B cell (primary cell): Measurements from ENCODE around the gene EBP.

Experiments used
- EZH2 ChIP-seq: IDR thresholded peaks from 2 replicates; pipeline ENCODE4 v1.6.1; 2012; ENCODE audit warnings: borderline replicate concordance, low read depth, mild to moderate bottlenecking, moderate library complexity, low read length; ENCODE audit not compliant: insufficient read depth, poor library complexity, severe bottlenecking
- TF ChIP-seq, protein P1 (sequence below): fragments of 200-600 bp; IDR thresholded peaks from one replicate; pipeline ENCODE4 v1.8.0; 2022; ENCODE audit warnings: antibody characterized with exemption, mild to moderate bottlenecking

DNA sequence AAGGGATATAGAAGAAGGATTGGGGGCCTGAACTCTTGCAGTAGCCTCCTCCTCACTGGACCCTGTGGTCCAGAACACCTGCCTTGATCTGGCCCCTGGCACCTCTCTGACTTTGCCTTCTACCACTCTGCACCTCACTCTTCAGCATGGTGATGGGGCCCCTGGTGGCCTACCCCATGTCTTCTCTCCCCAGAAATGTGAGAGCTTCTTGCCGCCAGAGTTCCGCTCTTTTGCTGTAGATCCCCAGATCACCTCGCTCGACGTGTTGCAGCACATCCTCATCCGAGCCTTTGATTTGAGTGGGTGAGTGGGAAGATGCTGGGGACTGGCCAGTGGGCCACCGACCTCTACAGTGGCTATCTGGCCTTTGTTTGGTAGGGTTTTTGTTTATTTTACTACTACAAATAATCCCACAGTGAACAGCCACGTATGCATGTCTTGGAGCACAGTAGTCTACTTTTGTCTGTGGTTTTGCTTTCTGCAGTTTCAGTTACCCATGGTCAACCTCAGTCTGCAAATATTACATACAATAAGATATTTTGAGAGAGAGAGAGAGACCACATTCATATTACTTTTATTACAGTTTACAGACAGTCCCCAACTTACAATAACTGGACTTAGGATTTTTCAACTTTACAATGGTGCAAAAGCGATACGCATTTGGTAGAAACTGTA, 19.7 kb downstream of the EBP start:
- TF ChIP-seq, protein P1, sequence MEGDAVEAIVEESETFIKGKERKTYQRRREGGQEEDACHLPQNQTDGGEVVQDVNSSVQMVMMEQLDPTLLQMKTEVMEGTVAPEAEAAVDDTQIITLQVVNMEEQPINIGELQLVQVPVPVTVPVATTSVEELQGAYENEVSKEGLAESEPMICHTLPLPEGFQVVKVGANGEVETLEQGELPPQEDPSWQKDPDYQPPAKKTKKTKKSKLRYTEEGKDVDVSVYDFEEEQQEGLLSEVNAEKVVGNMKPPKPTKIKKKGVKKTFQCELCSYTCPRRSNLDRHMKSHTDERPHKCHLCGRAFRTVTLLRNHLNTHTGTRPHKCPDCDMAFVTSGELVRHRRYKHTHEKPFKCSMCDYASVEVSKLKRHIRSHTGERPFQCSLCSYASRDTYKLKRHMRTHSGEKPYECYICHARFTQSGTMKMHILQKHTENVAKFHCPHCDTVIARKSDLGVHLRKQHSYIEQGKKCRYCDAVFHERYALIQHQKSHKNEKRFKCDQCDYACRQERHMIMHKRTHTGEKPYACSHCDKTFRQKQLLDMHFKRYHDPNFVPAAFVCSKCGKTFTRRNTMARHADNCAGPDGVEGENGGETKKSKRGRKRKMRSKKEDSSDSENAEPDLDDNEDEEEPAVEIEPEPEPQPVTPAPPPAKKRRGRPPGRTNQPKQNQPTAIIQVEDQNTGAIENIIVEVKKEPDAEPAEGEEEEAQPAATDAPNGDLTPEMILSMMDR: no peak
- no peak for TF ChIP-seq EZH2
